NB4 (cell line): Measurements from ENCODE around the gene GINS2.
A peak's percentile ranks its signal among the peaks of the same experiment; 100 is the strongest.

ENCODE experiments used
- DNase-seq: peaks from one replicate; pipeline ENCODE4 v3.0.0; 2010; ENCODE audit warnings: low read depth
- H3K4me3 ChIP-seq: one replicate; pipeline ENCODE4 v1.5.1; 2011; ENCODE audit warnings: mild to moderate bottlenecking, low read depth, low read length, moderate library complexity
- MYC ChIP-seq: IDR thresholded peaks from 2 replicates; pipeline ENCODE4 v1.6.1; 2011; ENCODE audit warnings: low read depth, low read length
- POLR2A ChIP-seq: IDR thresholded peaks from 2 replicates; pipeline ENCODE4 v1.6.1; 2011; ENCODE audit warnings: mild to moderate bottlenecking; ENCODE audit not compliant: insufficient read length; ENCODE audit errors: extremely low read depth
- TF ChIP-seq, protein P1 (sequence below): IDR thresholded peaks from one replicate; pipeline ENCODE4 v1.5.1; 2012; ENCODE audit warnings: low read depth, low read length
- TF ChIP-seq, protein P2 (sequence below): IDR thresholded peaks from 2 replicates; pipeline ENCODE4 v1.6.1; 2011; ENCODE audit warnings: low read depth, low read length

The GINS2 gene

DNA sequence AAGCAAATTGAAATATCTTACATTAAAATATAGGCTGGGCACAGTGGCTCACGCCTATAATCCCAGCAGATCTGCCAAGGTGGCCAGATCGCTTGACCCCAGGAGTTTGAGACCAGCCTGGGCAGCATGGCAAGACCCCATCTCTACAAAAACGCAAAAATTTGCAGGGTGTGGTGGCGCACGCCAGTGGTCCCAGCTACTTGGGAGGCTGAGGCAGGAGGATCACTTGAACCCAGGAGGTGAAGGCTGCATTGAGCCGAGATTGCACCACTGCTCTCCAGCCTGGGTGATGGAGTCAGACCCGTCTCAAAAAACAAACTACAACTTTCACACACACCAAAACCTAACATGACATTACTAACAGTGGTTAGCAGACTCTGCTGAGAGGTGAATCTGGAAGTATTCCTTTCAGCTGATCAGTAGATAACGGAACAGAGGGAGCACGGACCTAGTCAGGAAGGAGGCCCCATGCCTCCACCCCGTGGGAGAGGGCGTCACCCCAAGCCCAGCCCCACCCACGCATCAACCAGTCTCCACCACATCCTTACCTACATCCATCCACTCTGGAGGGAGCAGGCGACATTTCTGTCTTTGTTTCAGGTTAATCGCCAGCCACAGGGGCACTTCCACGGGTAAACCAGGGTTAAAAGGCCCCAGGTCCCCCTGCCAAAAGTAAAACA is 1.7 kb downstream of the GINS2 start:
- DNase-seq = peak; percentile 62
- H3K4me3 ChIP-seq = peak overlapping the region; percentile 76
- TF ChIP-seq, protein P1, sequence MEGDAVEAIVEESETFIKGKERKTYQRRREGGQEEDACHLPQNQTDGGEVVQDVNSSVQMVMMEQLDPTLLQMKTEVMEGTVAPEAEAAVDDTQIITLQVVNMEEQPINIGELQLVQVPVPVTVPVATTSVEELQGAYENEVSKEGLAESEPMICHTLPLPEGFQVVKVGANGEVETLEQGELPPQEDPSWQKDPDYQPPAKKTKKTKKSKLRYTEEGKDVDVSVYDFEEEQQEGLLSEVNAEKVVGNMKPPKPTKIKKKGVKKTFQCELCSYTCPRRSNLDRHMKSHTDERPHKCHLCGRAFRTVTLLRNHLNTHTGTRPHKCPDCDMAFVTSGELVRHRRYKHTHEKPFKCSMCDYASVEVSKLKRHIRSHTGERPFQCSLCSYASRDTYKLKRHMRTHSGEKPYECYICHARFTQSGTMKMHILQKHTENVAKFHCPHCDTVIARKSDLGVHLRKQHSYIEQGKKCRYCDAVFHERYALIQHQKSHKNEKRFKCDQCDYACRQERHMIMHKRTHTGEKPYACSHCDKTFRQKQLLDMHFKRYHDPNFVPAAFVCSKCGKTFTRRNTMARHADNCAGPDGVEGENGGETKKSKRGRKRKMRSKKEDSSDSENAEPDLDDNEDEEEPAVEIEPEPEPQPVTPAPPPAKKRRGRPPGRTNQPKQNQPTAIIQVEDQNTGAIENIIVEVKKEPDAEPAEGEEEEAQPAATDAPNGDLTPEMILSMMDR = no peak
- TF ChIP-seq, protein P2, sequence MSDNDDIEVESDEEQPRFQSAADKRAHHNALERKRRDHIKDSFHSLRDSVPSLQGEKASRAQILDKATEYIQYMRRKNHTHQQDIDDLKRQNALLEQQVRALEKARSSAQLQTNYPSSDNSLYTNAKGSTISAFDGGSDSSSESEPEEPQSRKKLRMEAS = no peak
- no peak for TF ChIP-seq MYC
- no peak for TF ChIP-seq POLR2A

DNA sequence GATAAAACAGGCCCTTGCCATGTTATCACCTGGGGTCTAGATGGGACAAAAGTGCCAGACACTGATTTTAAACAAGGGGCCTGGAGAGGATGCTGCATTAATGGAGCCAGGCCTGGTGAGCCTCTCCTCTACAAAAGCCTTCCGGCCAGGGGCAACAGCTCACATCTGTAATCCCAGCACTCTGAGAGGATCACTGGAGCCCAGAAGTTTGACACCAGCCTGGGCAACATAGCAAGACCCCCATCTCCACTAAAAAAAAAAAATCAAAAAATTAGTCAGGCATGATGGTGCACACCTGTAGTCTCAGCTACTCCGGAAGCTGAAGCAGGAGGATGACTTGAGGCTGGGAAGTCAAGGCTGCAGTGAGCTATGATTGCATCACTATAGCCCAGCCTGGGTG is 3.5 kb downstream of the GINS2 start:
- DNase-seq = no peak
- TF ChIP-seq, protein P2 = no peak
- TF ChIP-seq MYC = no peak
- TF ChIP-seq, protein P1 = no peak
- TF ChIP-seq POLR2A = no peak
- H3K4me3 ChIP-seq = no peak overlapping the region

DNA sequence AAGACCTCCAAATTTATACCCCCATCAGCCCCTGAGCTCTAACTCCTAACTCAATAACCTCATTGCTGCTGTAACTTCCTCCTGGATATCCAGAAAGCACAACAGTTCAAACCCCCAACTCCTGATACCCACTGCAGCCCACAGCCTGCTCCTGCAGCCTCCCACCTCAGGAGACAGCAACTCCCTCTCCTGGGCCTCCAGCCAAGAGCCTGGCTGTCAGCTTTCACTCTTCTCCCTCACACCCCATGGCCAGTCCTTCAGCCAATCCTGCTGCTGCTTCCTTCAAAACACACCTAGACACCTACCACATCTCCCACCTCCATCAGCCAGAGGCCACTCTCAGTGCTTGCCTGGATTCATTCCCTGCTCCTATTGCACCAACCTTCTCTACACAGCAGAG is 5.4 kb downstream of the GINS2 start:
- no peak for TF ChIP-seq POLR2A
- TF ChIP-seq MYC = no peak
- TF ChIP-seq, protein P2 = no peak
- TF ChIP-seq, protein P1 = no peak
- no peak overlapping the region for H3K4me3 ChIP-seq
- DNase-seq = no peak

DNA sequence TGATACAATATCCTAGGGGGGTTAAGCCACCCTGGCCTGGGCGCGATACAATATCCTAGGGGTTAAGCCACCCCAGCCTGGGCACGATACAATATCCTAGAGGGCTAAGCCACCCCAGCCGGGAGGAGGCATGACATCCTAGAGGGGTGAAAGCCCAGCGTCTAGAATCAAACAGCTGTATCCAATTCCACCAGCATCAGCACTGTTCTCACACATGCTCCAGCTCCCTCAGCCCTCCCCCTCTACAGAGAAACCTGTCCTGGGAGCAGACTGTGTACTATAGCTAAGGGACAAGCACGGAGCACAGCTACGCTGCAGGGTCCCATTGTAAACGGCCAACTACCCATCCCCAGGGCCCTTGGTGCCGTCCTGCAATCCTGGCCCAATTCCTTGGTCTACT is 6.2 kb downstream of the GINS2 start:
- no peak for DNase-seq
- TF ChIP-seq, protein P2 = no peak
- TF ChIP-seq MYC (no peak), POLR2A (no peak)
- TF ChIP-seq, protein P1 = no peak
- H3K4me3 ChIP-seq = no peak overlapping the region

DNA sequence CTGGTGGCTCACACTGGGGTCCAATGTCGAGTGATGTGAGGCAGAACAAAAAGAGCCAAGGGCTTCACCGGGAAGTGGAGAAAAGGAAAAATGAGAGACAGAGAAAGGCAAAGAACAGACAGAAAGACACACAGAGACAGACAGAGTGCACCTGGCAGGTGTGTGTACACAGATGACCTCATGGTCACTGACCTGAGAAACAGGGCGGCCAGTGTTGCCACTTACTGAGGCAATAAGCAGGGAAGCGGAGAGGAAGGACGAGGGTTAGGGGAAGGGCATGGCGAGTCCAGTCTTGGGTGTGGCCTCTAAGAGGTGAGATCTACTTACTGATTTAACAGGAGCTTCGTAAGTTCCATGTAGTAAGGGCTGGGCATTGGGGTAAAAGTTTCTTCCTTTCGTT is 7.5 kb downstream of the GINS2 start:
- TF ChIP-seq POLR2A (no peak), MYC (no peak)
- TF ChIP-seq, protein P2 = no peak
- TF ChIP-seq, protein P1 = no peak
- DNase-seq = no peak
- no peak overlapping the region for H3K4me3 ChIP-seq

DNA sequence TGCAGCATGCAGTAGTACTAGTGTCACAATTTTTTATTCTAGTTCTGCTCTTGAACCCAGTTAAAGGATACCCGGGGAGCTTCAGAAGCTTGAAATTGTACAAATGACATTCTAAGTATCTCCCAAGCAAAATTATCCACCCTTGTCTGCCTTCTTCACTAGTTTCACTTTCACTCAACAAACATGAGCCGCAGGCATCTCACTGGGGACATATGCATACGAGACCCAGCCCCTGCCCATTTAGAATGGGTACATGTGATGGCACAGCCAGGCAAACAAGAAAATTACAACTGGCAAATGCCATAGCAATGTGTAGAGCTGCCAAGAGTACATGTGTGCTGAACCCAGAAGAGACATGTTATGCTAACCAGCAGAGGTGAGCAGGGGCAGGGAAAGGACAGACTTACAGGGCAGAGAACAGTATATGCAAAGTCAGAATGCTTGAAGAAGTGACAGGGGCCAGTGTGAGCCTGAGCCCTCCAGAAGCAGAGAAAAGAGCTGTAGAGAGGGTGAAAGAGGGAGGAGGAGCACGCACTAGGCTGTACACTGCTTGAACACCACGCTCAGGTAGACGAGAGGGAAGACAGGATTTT is 8.3 kb downstream of the GINS2 start:
- H3K4me3 ChIP-seq = no peak overlapping the region
- DNase-seq = no peak
- TF ChIP-seq, protein P1 = no peak
- TF ChIP-seq, protein P2 = no peak
- TF ChIP-seq MYC = no peak
- TF ChIP-seq POLR2A = no peak
